ENCODE data around the gene CCDC116.

- TF ChIP-seq, protein P1, sequence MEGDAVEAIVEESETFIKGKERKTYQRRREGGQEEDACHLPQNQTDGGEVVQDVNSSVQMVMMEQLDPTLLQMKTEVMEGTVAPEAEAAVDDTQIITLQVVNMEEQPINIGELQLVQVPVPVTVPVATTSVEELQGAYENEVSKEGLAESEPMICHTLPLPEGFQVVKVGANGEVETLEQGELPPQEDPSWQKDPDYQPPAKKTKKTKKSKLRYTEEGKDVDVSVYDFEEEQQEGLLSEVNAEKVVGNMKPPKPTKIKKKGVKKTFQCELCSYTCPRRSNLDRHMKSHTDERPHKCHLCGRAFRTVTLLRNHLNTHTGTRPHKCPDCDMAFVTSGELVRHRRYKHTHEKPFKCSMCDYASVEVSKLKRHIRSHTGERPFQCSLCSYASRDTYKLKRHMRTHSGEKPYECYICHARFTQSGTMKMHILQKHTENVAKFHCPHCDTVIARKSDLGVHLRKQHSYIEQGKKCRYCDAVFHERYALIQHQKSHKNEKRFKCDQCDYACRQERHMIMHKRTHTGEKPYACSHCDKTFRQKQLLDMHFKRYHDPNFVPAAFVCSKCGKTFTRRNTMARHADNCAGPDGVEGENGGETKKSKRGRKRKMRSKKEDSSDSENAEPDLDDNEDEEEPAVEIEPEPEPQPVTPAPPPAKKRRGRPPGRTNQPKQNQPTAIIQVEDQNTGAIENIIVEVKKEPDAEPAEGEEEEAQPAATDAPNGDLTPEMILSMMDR (conservative IDR thresholded peaks at IDR 0.05; ENCODE audit: low read length) = no peak
- TF ChIP-seq EZH2phosphoT487 (IDR thresholded peaks at IDR 0.05; ENCODE audit: borderline replicate concordance) = no peak
These were observed 36.5 kb downstream of the CCDC116 start for GRCh38 chr22:21669026-21669425.

Measured in Loucy (cell line).